Breast epithelium (tissue), 3 donors: ENCODE measurements around the gene F8.

ENCODE experiments used
- CTCF ChIP-seq, 3 donors: fragments of 450-650 bp; IDR thresholded peaks; one replicate each; pipeline ENCODE4 v1.5.1; 2016 to 2017; ENCODE audit warnings: antibody characterized with exemption in 3 of 3, mild to moderate bottlenecking in 3 of 3, moderate library complexity in 3 of 3
- POLR2A ChIP-seq: fragments of 450-650 bp; IDR thresholded peaks from one replicate; pipeline ENCODE4 v1.6.1; 2016; ENCODE audit warnings: antibody characterized with exemption, mild to moderate bottlenecking, moderate library complexity

GRCh38 chrX:154804957-154805695 lies 217.4 kb downstream of the F8 start, which contains the start of gene MPP1:
- no peak for TF ChIP-seq CTCF (IDR thresholded peaks at IDR 0.05)
- no peak for TF ChIP-seq POLR2A
